IMR-90 (cell line): ENCODE results near the gene GP1BA.

Source experiments
- NFE2L2 ChIP-seq: fragments of 150-350 bp; IDR thresholded peaks from 2 replicates; pipeline ENCODE4 v1.6.1; 2016; ENCODE audit warnings: low read depth, mild to moderate bottlenecking, low read length
- POLR2A ChIP-seq: IDR thresholded peaks from 2 replicates; pipeline ENCODE4 v1.6.1; 2012; ENCODE audit warnings: mild to moderate bottlenecking, low read depth, low read length
- RAD21 ChIP-seq: IDR thresholded peaks from 2 replicates; pipeline ENCODE4 v1.6.1; 2012; ENCODE audit warnings: low read length, improper control_type of control experiment
- RCOR1 ChIP-seq: IDR thresholded peaks from 2 replicates; pipeline ENCODE4 v1.6.1; 2012; ENCODE audit warnings: mild to moderate bottlenecking, low read length, improper control_type of control experiment; ENCODE audit not compliant: insufficient replicate concordance
- RFX5 ChIP-seq: IDR thresholded peaks from 2 replicates; pipeline ENCODE4 v1.8.0; 2012; ENCODE audit warnings: low read depth, mild to moderate bottlenecking, low read length, moderate library complexity
- TF ChIP-seq, protein P1 (sequence below): conservative IDR thresholded peaks from 2 replicates; pipeline ENCODE4 v1.5.1; 2012; ENCODE audit warnings: mild to moderate bottlenecking, low read depth, low read length, improper control_type of control experiment

DNA sequence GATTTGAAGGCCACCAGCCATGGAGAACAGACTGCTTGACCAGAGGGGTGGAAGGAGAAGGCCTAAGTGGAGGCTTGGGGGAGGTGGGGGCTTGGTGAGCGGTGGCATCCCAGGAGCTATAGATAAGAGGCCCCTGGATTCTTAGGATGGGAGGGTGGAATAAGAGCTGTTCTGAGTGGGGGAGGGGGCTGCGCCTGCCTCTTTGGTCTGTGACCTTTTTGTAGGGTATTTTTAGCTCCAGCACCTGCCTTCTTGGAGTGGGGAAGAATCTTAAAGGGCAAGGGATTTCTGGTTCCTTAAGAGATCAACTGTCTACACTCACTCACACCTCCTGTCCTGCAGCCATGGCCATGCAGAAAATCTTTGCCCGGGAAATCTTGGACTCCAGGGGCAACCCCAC lies 19.4 kb downstream of the GP1BA start:
- TF ChIP-seq, protein P1, sequence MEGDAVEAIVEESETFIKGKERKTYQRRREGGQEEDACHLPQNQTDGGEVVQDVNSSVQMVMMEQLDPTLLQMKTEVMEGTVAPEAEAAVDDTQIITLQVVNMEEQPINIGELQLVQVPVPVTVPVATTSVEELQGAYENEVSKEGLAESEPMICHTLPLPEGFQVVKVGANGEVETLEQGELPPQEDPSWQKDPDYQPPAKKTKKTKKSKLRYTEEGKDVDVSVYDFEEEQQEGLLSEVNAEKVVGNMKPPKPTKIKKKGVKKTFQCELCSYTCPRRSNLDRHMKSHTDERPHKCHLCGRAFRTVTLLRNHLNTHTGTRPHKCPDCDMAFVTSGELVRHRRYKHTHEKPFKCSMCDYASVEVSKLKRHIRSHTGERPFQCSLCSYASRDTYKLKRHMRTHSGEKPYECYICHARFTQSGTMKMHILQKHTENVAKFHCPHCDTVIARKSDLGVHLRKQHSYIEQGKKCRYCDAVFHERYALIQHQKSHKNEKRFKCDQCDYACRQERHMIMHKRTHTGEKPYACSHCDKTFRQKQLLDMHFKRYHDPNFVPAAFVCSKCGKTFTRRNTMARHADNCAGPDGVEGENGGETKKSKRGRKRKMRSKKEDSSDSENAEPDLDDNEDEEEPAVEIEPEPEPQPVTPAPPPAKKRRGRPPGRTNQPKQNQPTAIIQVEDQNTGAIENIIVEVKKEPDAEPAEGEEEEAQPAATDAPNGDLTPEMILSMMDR = no peak
- TF ChIP-seq RFX5 (no peak), NFE2L2 (no peak), RAD21 (no peak), POLR2A (no peak), RCOR1 (no peak)
